Stimulated activated CD4-positive, alpha-beta T cell treated with anti-CD3 and anti-CD28 coated beads, Interleukin-4, amount 100 ng/mL, for 48 hours (primary cell): ENCODE measurements around the gene MBD4.
A peak's percentile ranks its signal among the peaks of the same experiment; 100 is the strongest.

Experiments
- DNase-seq, 2 donors: peaks; one replicate each; pipeline ENCODE4 v3.0.0-alpha.2; 2020; ENCODE audit warnings: low read depth in 2 of 2

MBD4 gene

GRCh38 chr3:129463094-129463493, 23.3 kb upstream of the MBD4 start:
- DNase-seq = no peak

DNA sequence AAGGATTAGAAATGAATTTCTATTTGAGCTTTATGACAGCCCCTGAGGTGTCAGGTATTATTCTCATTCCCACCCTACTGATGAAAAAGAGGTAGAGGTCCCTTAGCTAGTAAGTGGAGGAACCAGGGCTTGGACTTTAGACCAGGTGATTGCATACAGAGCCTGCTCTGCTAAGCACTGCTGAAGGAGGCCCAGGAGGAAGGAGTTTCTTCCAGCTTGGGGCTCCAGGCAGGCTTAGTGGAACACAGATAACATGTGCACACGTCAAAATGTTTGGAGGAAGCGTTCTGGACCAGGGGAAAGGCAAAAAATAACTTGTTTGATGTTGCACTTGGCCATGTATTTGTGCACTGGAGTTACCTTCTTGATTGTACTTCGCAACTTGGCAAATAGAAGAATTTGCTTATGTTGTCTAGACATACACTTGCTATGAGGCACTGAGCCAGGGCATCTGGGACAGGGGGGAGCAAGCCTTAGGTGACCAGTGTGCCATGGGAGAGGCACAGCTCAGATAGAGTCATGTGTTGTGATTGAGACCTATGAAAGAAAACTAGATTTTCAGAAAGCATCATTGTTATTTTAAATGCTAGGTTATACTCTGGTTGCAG, 22.7 kb upstream of the MBD4 start:
- DNase-seq = no peak

- DNase-seq = no peak
Measured at GRCh38 chr3:129461461-129462146, 21.9 kb upstream of the MBD4 start.

GRCh38 chr3:129461022-129461421, 21.3 kb upstream of the MBD4 start:
- no peak for DNase-seq

- no peak for DNase-seq
Measured at GRCh38 chr3:129460572-129460971, 20.8 kb upstream of the MBD4 start.

DNA sequence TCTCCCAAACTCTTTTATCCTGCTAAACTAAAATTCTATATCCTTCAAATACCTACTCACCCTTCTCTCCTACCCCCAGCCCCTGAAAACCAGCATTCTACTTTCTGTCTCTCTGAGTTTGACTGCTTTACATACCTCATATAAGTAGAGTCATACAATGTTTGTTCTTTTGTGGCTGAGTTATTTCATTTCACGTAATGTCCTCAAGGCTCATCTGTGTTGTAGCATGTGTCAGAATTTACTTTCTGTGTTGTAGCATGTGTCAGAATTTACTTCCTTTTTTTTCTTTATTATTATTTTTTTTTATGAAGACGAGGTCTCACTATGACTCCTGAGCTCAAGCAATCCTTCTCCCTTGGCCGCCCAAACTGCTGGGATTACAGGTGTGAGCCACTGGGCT, 20.4 kb upstream of the MBD4 start:
- no peak for DNase-seq

GRCh38 chr3:129453732-129454131, 14.0 kb upstream of the MBD4 start:
- DNase-seq = no peak

- DNase-seq = no peak
Measured at GRCh38 chr3:129449279-129450115, 9.7 kb upstream of the MBD4 start.

- no peak for DNase-seq
Measured at GRCh38 chr3:129448186-129448895, 8.6 kb upstream of the MBD4 start.

DNA sequence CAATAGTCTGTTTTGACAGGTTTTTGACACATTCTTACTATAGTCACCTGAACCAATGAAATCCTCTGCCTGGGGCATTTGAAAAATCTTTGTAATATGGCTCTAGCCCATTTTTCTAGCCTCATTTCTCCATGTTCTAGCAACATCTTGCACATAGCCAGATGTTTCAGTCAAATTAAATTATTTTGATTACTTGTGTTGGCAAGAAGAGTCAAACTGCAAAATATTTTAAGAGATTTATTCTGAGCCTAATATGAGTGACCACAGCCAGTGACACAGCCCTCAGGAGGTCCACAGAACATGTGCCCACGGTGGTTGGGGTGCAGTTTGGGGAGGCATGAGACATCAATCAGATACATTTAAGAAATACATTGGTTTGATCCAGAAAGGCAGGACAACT, 7.2 kb upstream of the MBD4 start:
- DNase-seq = no peak

- DNase-seq = no peak
Measured at GRCh38 chr3:129445471-129445870, 5.7 kb upstream of the MBD4 start.

- DNase-seq = no peak
Measured at GRCh38 chr3:129442947-129443346, 3.2 kb upstream of the MBD4 start.

DNA sequence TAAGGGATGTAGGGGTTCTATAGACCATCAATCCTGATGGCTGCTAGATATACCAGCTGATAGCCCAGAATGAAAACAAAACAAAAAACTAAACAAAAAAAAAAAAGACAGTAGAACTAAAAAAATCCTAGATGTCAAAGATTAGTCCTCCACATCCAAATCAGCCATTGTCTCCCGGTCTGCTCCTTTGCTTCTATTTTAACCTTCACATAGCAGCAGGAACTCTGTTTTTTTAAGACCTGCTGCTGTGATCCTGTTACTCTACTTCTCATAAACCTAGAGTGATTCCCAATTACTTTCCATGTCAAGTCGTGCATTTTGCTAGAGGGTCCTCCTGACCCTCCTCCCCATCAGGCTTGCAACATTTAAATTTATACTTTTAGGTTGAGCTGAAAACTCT, 2.7 kb upstream of the MBD4 start:
- no peak for DNase-seq

GRCh38 chr3:129441782-129442181, 2.0 kb upstream of the MBD4 start:
- DNase-seq = no peak

DNA sequence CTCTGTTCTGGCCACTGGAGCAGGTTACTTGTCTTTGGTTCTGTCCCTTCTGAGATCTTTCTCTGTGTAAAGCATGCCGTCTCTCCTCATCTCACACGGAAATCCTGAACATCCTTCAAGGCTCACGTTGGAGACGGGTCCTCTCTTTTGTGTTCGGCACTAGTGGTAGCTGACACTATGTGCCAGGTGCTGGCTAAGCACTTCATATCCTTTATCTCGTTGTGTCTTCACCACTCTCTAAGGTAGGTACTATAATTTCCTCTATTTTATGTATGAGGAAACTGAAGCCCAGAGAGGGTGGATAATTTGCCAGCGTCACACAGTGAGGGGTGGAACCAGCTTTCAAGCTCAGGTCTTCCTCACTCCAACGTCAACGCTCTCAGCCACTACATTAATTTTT, 1.5 kb upstream of the MBD4 start:
- DNase-seq = no peak

DNA sequence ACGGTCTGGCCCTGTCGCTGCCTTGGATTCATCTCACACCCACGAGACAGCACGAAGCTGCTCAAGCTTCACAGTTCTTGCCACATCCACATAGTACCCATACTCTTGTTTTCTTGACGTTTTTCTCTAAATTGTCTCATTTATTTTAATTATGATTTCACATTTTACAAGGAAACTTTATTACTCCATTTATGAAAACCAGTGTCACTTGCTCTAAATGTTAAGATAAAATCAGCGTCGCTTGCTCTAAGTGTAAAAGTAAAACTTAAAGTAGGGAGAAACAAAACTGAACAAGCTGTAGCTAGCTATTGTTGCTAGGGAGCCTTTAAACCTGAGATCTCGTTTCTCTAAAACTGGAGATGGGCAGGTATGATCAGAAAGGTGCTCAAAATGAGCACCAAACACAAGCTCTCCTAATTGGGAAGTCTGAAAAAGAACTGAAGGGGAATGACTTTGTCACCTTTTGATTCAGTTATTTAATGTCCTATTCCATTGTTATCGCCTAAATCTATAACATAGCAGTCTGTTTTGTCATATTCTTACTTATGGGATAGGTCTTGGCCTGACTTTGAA, 956 bp upstream of the MBD4 start:
- DNase-seq = no peak

DNA sequence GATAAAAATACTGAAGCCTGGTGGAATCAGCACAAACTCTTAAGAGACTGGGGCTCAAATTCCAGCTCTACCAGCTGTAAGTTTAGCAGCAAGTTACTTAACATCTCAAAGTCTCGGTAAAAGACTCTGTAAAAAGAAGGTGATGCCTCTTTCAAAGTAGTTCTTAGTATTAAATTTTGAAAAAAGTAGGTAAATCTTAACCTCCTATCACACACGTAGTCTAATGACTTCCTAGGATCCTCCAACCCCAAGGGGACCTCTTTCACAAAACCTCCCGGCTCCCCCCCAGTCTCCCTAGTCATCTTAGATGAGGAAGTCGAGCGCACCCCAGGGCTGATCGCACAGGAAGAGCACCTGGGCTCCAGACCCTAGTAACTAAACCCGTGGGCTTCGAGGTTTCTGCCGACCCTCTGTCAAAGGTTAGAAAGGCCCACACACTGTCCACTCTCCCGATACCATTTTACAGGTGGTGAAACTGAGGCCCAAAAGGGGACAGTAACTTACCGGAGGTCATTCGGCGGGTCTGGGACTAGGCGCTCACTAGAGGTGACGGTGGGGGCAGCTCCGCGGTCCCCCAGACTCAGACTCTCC, 427 bp downstream of the MBD4 start:
- peak; percentile 21 to 27 for DNase-seq

GRCh38 chr3:129435367-129435766, 4.4 kb downstream of the MBD4 start:
- DNase-seq = no peak

DNA sequence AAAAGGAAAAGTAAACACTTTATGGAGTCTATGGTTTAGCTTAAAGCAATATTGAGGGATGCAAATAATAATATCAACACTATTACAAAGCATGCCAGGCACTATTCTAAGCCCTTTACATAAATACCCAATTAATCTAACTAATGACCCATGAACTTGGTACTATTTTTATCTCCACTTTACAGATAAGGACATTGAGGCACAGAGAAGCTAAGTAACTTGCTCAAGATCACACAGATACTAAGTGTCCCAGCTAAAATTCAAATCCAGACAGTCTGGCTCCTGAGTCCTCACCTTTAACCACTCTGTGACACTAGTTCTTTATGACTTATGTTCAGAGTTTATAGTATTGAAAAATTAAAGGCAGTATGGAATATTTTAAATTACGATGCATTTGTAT, 5.6 kb downstream of the MBD4 start:
- DNase-seq = no peak

GRCh38 chr3:129433565-129433964, 6.2 kb downstream of the MBD4 start:
- no peak for DNase-seq

DNA sequence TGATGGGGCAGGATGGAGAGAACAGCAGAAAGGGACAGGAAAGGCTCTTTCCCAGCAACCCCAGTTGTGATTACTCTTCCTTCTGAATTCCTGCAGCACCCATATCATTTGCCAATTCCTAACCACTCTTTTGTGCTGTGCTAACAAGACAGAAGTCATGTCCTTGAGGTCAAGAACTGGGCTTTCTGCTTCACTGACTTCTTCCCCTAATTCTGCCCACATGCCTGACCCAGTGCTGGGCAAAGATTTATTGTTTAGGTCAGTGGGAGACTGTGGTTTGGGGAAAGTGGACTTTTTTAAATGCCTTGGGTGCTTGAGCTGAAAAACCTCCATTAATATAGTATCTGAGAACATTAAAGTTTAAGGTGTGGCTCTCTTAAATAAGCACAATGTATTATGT, 7.1 kb downstream of the MBD4 start:
- DNase-seq = no peak

DNA sequence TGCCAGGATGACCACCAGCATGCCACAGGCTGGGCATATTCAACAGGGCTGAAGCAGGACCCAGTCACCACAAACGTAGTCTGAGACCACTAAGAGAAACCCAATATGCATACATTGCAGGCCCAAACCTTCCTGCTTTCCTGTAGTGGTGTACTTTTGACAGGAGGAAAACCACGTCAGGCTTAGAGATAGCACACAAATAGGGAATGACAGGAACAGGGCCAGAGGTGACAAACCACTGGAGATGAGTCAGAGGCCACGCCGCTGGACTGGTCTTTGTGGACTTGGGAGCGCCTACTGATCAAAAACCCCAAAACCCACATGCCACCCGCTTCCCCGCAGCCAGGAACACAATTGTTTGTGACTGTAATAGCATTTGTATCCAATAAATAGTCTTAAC, 7.7 kb downstream of the MBD4 start:
- no peak for DNase-seq
